ENCODE results near the gene SPSB4. TPM values are rescaled to one million over a fixed set of nuclear protein-coding genes. Genes with fewer than 3 reads are reported as not detected.

SPSB4 gene
- total and polyA plus RNA-seq, 9 of the 15 experiments (the other 6 are each of a cell fraction or from before 2014, with no cell fraction given), result not detected

DNA sequence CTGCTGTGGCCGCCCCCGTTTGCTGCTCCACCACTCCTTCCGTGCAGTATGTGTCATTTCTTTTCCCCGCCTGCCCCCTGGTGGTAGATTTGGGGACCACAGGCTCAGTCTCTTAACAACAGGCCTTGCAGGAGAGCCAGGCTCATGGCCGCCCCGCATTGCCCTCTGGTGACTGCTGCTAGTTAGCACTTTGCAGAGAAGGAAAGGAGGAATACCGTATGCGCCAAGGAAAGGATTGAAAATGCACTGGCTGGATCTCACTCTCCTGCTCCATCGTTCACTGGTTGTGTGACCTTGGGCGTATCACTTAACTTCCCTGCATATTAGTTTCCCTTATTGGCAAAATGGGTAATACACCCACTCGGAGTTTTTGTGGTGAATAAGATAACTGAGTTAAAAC, 141.2 kb downstream of the SPSB4 start (continued):
- TF ChIP-seq YY1 (IDR thresholded peaks at IDR 0.05; ENCODE audit: borderline replicate concordance in 1 of 3, control insufficient read depth in 1 of 3, extremely low read depth in 1 of 3, insufficient read depth in 3 of 3, insufficient read length in 1 of 3, insufficient replicate concordance in 2 of 3, low read depth in 1 of 3, low read length in 2 of 3) (peak in 2 of 3 experiments; percentile 16 to 34), ZNF316 (IDR thresholded peaks at IDR 0.05) (no peak), FOXK1 (CRISPR knock-in tag; IDR thresholded peaks at IDR 0.05; ENCODE audit: borderline replicate concordance) (no peak), UBTF (IDR thresholded peaks at IDR 0.05; ENCODE audit: borderline replicate concordance in 1 of 2, low read depth in 2 of 2, low read length in 2 of 2) (no peak), RB1 (IDR thresholded peaks at IDR 0.05; ENCODE audit: low read depth) (peak; percentile 83), ZKSCAN3 (CRISPR knock-in tag; IDR thresholded peaks at IDR 0.05) (no peak), RBBP5 (IDR thresholded peaks at IDR 0.05; ENCODE audit: borderline replicate concordance, insufficient read depth, low read length, poor library complexity, severe bottlenecking) (no peak), HES1 (IDR thresholded peaks at IDR 0.05; ENCODE audit: low read depth) (no peak), PTTG1 (tag; IDR thresholded peaks at IDR 0.05; ENCODE audit: low read depth) (no peak), RCOR1 (IDR thresholded peaks at IDR 0.05; ENCODE audit: borderline replicate concordance in 1 of 2, low read depth in 2 of 2, low read length in 2 of 2) (peak in 1 of 2 experiments; percentile 41; a peak in 1 of 4 replicates), XRCC5 (IDR thresholded peaks at IDR 0.05; ENCODE audit: low read depth, low read length) (peak; percentile 34; the same call in 1 of the 2 replicates), NR2F6 (CRISPR knock-in tag; IDR thresholded peaks at IDR 0.05) (no peak), TEAD1 (CRISPR knock-in tag; IDR thresholded peaks at IDR 0.05) (0 out of 4 replicates have a peak, but pooled peaks of 1 of the 2 experiments have one; percentile 28)
- TF ChIP-seq, protein P1, sequence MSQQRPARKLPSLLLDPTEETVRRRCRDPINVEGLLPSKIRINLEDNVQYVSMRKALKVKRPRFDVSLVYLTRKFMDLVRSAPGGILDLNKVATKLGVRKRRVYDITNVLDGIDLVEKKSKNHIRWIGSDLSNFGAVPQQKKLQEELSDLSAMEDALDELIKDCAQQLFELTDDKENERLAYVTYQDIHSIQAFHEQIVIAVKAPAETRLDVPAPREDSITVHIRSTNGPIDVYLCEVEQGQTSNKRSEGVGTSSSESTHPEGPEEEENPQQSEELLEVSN (IDR thresholded peaks at IDR 0.05; ENCODE audit: borderline replicate concordance in 1 of 2, extremely low read depth in 1 of 2, insufficient read depth in 1 of 2, insufficient read length in 1 of 2, low read depth in 1 of 2, low read length in 1 of 2, poor library complexity in 1 of 2, severe bottlenecking in 1 of 2), result peak in 1 of 2 experiments; percentile 22
- TF ChIP-seq, protein P2, sequence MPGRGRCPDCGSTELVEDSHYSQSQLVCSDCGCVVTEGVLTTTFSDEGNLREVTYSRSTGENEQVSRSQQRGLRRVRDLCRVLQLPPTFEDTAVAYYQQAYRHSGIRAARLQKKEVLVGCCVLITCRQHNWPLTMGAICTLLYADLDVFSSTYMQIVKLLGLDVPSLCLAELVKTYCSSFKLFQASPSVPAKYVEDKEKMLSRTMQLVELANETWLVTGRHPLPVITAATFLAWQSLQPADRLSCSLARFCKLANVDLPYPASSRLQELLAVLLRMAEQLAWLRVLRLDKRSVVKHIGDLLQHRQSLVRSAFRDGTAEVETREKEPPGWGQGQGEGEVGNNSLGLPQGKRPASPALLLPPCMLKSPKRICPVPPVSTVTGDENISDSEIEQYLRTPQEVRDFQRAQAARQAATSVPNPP (IDR thresholded peaks at IDR 0.05; ENCODE audit: borderline replicate concordance, insufficient read depth, insufficient read length), result no peak
- TF ChIP-seq, protein P3, sequence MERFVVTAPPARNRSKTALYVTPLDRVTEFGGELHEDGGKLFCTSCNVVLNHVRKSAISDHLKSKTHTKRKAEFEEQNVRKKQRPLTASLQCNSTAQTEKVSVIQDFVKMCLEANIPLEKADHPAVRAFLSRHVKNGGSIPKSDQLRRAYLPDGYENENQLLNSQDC (CRISPR knock-in tag; IDR thresholded peaks at IDR 0.05), result no peak
- TF ChIP-seq, protein P4, sequence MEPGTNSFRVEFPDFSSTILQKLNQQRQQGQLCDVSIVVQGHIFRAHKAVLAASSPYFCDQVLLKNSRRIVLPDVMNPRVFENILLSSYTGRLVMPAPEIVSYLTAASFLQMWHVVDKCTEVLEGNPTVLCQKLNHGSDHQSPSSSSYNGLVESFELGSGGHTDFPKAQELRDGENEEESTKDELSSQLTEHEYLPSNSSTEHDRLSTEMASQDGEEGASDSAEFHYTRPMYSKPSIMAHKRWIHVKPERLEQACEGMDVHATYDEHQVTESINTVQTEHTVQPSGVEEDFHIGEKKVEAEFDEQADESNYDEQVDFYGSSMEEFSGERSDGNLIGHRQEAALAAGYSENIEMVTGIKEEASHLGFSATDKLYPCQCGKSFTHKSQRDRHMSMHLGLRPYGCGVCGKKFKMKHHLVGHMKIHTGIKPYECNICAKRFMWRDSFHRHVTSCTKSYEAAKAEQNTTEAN (CRISPR knock-in tag; IDR thresholded peaks at IDR 0.05), result no peak
